ENCODE results near the gene MRPS24. TPM values are rescaled to one million over a fixed set of nuclear protein-coding genes. Genes with fewer than 3 reads are reported as not detected.

The MRPS24 gene
- total RNA-seq, 1 donor from 2014 or later, result 54.6 TPM

DNA sequence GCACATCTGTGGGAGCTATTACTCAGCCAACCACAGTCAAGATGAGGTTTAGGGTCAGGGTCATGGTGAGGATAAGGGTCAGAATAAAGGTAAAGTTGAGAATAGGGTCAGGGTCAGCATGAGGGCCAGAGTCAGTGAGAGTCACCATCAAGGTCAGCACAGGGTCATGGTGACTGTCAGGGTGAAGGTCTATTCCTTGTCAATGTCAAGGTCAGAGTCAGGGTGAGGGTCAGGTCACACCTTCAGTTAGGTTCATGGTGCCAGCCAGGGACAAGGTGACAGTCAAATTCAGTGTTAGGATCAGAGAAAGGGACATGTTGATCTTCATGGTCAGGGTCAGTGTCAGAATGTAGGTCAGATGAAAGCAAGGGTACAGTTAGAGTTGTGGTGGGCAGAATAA, 14.1 kb downstream of the MRPS24 start:
- H4K20me1 ChIP-seq (ENCODE audit: low read depth), result no peaks in the 10 kb centered on the region
- no peak overlapping the region for H3K4me3 ChIP-seq
- H3K9me3 Mint-ChIP-seq, result peaks cover 3% of the 10 kb centered on the region
- no peaks in the 10 kb centered on the region for H3K9me3 ChIP-seq (ENCODE audit: low read depth)
- H3K9ac ChIP-seq, result no peak overlapping the region
- no peak overlapping the region for H2AFZ ChIP-seq (replicated peaks)
- no peak overlapping the region for H3K4me3 Mint-ChIP-seq
- H3K36me3 Mint-ChIP-seq, result no peaks in the 10 kb centered on the region
- H3K27ac ChIP-seq, result no peak overlapping the region
- H3K27ac Mint-ChIP-seq, result no peak overlapping the region
- no peak overlapping the region for H3K4me2 ChIP-seq
- H3K27me3 Mint-ChIP-seq (ENCODE audit: insufficient read depth, low read depth), result peaks cover 5% of the 10 kb centered on the region
- H3K79me2 ChIP-seq (ENCODE audit: low read depth), result no peaks in the 10 kb centered on the region
- TF ChIP-seq, protein P1, sequence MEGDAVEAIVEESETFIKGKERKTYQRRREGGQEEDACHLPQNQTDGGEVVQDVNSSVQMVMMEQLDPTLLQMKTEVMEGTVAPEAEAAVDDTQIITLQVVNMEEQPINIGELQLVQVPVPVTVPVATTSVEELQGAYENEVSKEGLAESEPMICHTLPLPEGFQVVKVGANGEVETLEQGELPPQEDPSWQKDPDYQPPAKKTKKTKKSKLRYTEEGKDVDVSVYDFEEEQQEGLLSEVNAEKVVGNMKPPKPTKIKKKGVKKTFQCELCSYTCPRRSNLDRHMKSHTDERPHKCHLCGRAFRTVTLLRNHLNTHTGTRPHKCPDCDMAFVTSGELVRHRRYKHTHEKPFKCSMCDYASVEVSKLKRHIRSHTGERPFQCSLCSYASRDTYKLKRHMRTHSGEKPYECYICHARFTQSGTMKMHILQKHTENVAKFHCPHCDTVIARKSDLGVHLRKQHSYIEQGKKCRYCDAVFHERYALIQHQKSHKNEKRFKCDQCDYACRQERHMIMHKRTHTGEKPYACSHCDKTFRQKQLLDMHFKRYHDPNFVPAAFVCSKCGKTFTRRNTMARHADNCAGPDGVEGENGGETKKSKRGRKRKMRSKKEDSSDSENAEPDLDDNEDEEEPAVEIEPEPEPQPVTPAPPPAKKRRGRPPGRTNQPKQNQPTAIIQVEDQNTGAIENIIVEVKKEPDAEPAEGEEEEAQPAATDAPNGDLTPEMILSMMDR (IDR thresholded peaks at IDR 0.05), result no peak
- TF ChIP-seq EZH2 (IDR thresholded peaks at IDR 0.05) (no peak), EZH2phosphoT487 (IDR thresholded peaks at IDR 0.05) (no peak)
- H3K27me3 ChIP-seq, result no peaks in the 10 kb centered on the region
- no peak for DNase-seq (ENCODE audit: low spot score)
- no peaks in the 10 kb centered on the region for H3K4me1 ChIP-seq
- H3K36me3 ChIP-seq, result no peaks in the 10 kb centered on the region
- no peaks in the 10 kb centered on the region for H3K4me1 Mint-ChIP-seq
- H3F3A ChIP-seq (ENCODE audit: low read depth), result no peaks in the 10 kb centered on the region

DNA sequence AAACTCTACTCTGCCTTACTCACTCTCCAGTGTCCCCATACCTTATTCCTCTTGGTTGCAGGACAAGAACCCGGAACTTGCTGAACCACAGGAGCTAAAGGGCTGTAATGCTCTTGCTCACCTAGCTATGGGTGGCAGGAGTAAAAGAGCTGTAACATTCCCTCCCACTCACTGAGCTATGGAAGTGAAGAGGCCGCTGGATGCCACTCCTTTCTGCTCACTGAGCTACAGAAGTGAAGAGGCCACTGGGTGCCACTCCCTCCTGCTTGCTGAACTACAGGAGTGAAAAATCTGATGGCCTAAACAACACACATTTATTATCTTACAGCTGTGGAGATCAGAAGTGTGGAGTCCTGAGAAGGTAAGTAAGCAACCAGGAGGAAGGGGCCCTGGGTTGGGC, 17.5 kb downstream of the MRPS24 start:
- no peaks in the 10 kb centered on the region for H3K36me3 Mint-ChIP-seq
- Histone ChIP-seq H4K20me1 (ENCODE audit: low read depth) (no peaks in the 10 kb centered on the region), H3K4me3 (no peak overlapping the region), H3F3A (ENCODE audit: low read depth) (no peaks in the 10 kb centered on the region), H3K4me2 (no peak overlapping the region), H3K4me1 (no peaks in the 10 kb centered on the region), H3K27me3 (no peaks in the 10 kb centered on the region), H3K79me2 (ENCODE audit: low read depth) (no peaks in the 10 kb centered on the region), H3K27ac (no peak overlapping the region), H3K9ac (no peak overlapping the region), H3K36me3 (no peaks in the 10 kb centered on the region), H3K9me3 (ENCODE audit: low read depth) (no peaks in the 10 kb centered on the region), H2AFZ (replicated peaks) (no peak overlapping the region)
- no peak for DNase-seq (ENCODE audit: low spot score)
- no peak overlapping the region for H3K4me3 Mint-ChIP-seq
- no peaks in the 10 kb centered on the region for H3K9me3 Mint-ChIP-seq
- peaks cover 2% of the 10 kb centered on the region for H3K27me3 Mint-ChIP-seq (ENCODE audit: insufficient read depth, low read depth)
- no peak overlapping the region for H3K27ac Mint-ChIP-seq
- H3K4me1 Mint-ChIP-seq, result no peaks in the 10 kb centered on the region
- TF ChIP-seq, protein P1 (IDR thresholded peaks at IDR 0.05), result no peak
- TF ChIP-seq EZH2phosphoT487 (IDR thresholded peaks at IDR 0.05) (no peak), EZH2 (IDR thresholded peaks at IDR 0.05) (no peak)

DNA sequence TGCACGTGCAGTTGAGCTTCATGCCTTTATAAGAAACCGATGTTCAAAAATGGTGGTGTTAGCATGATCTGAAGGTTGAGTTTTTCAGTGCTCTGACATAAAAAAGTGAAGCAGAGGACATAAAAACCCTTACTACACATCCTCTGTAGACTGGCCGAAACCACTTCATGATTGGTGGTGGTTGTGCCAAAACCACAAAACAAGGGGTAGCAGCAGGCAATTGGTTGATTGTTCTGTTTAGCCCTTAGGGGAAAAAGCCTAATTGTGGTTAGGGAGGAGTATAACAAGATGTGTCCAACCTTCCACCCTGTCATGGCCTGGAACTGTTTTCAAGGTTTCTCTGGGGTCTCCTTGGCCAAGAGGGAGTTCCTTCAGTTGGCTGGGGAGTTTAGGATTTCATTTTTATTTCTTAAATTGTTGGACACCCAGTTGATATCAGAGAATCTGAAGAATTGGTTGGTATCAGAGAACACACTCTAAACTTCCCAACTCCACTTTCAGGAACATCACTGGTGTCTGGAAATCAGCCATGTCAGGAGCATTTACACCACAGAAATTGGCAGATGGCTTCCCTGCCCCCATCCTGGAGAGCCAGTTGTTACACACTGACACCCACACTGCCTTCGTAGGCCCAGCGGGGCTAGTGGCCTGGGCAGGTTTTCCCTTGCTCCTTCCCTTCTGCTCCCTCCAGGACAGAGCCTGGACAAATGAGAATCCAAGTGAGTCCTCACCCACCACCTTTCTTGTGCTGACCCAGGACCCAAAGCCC, 18.8 kb downstream of the MRPS24 start:
- no peak overlapping the region for H3K4me3 Mint-ChIP-seq
- H3K36me3 Mint-ChIP-seq, result no peaks in the 10 kb centered on the region
- H3K4me2 ChIP-seq, result no peak overlapping the region

More for the DNA sequence above, 18.8 kb downstream of the MRPS24 start:
- Histone ChIP-seq H3F3A (ENCODE audit: low read depth) (no peaks in the 10 kb centered on the region), H3K79me2 (ENCODE audit: low read depth) (no peaks in the 10 kb centered on the region), H3K27me3 (no peaks in the 10 kb centered on the region), H3K27ac (no peak overlapping the region), H3K9me3 (ENCODE audit: low read depth) (no peaks in the 10 kb centered on the region), H2AFZ (replicated peaks) (no peak overlapping the region), H3K4me3 (no peak overlapping the region), H3K36me3 (no peaks in the 10 kb centered on the region), H3K9ac (no peak overlapping the region), H3K4me1 (no peaks in the 10 kb centered on the region), H4K20me1 (ENCODE audit: low read depth) (no peaks in the 10 kb centered on the region)
- no peaks in the 10 kb centered on the region for H3K4me1 Mint-ChIP-seq
- DNase-seq (ENCODE audit: low spot score), result no peak
- no peaks in the 10 kb centered on the region for H3K9me3 Mint-ChIP-seq
- no peaks in the 10 kb centered on the region for H3K27me3 Mint-ChIP-seq (ENCODE audit: insufficient read depth, low read depth)
- H3K27ac Mint-ChIP-seq, result no peak overlapping the region
- TF ChIP-seq EZH2 (IDR thresholded peaks at IDR 0.05), result no peak
- no peak for TF ChIP-seq EZH2phosphoT487 (IDR thresholded peaks at IDR 0.05)
- TF ChIP-seq, protein P1 (IDR thresholded peaks at IDR 0.05), result no peak

Data from neural progenitor cell (in vitro differentiated cells).